IMR-90 (cell line): Measurements from ENCODE around the gene LRP1B. TPM values are rescaled to one million over a fixed set of nuclear protein-coding genes. Genes with fewer than 3 reads are reported as not detected.

Experiments used
- ATAC-seq: fragments of 200-7000 bp; cut with Tn5 transposase; 2 replicates; pipeline ENCODE4 v1.9.1; 2020; ENCODE audit warnings: low read depth, mild to moderate bottlenecking, moderate library complexity
- BruUV-seq: library from RNA; stranded (reverse); fragments of 400-500 nt; replicated peaks from 2 replicates; lab custom pipeline; 2021; lab: Mats Ljungman, UMichigan
- CTCF ChIA-PET: fragments of 300-600 bp; formaldehyde crosslinking; extraction: SDS; loops from one replicate; lab custom pipeline; 2021; ENCODE audit warnings: antibody characterized with exemption; lab: Yijun Ruan, JAX
- POLR2A ChIA-PET: fragments of 300-600 bp; sonication (Branson Sonifier 250); formaldehyde crosslinking; loops from one replicate; lab custom pipeline; 2022; ENCODE audit warnings: antibody characterized with exemption; ENCODE audit not compliant: unreplicated experiment; lab: Charles Lee
- DNase-seq: peaks from one replicate; pipeline ENCODE4 v3.0.0; 2013
- H2AFZ ChIP-seq: replicated peaks from 2 replicates; pipeline ENCODE3; 2013; ENCODE audit warnings: low read length, mild to moderate bottlenecking; ENCODE audit not compliant: poor library complexity
- H2AK5ac ChIP-seq: 2 replicates; pipeline ENCODE4 v1.6.1; 2013; ENCODE audit warnings: low read depth, low read length, inconsistent platforms
- H2AK9ac ChIP-seq: replicated peaks from 2 replicates; pipeline ENCODE3; 2013; ENCODE audit warnings: mild to moderate bottlenecking, low read depth, low read length, moderate library complexity; ENCODE audit not compliant: poor library complexity
- H2BK120ac ChIP-seq: 2 replicates; pipeline ENCODE4 v1.6.1; 2013; ENCODE audit warnings: low read depth, low read length, inconsistent platforms
- H2BK15ac ChIP-seq: 3 replicates; pipeline ENCODE4 v1.6.1; 2013; ENCODE audit warnings: low read depth, low read length, inconsistent platforms
- H2BK20ac ChIP-seq: 2 replicates; pipeline ENCODE4 v1.6.1; 2013; ENCODE audit warnings: low read depth, mild to moderate bottlenecking, inconsistent platforms, low read length, moderate library complexity
- H2BK5ac ChIP-seq: 2 replicates; pipeline ENCODE4 v1.6.1; 2013; ENCODE audit warnings: mild to moderate bottlenecking, low read depth, low read length, inconsistent platforms; ENCODE audit not compliant: poor library complexity, severe bottlenecking
- H3K14ac ChIP-seq: replicated peaks from 2 replicates; pipeline ENCODE4 v1.6.1; 2013; ENCODE audit warnings: low read depth, low read length, inconsistent platforms
- H3K18ac ChIP-seq: 2 replicates; pipeline ENCODE4 v1.6.1; 2013; ENCODE audit warnings: low read depth, low read length, control low read depth
- H3K23ac ChIP-seq: 2 replicates; pipeline ENCODE4 v1.6.1; 2013; ENCODE audit warnings: low read depth, low read length, inconsistent platforms
- H3K27ac ChIP-seq: 2 replicates; pipeline ENCODE4 v1.5.1; 2013; ENCODE audit warnings: mild to moderate bottlenecking, control low read depth, low read length; ENCODE audit not compliant: insufficient read depth
- H3K27me3 ChIP-seq: 2 replicates; pipeline ENCODE4 v1.6.1; 2013; ENCODE audit warnings: low read length; ENCODE audit not compliant: control insufficient read depth, insufficient read depth
- H3K36me3 ChIP-seq: 2 replicates; pipeline ENCODE4 v1.6.1; 2013; ENCODE audit warnings: low read length, mixed read lengths; ENCODE audit not compliant: control insufficient read depth, insufficient read depth
- H3K4ac ChIP-seq: 2 replicates; pipeline ENCODE4 v1.6.1; 2013; ENCODE audit warnings: low read depth, low read length, inconsistent platforms
- H3K4me1 ChIP-seq: 2 replicates; pipeline ENCODE4 v1.6.1; 2013; ENCODE audit warnings: low read length, mixed read lengths; ENCODE audit not compliant: control insufficient read depth, insufficient read depth
- H3K4me2 ChIP-seq: 2 replicates; pipeline ENCODE4 v1.6.1; 2013; ENCODE audit warnings: low read depth, mild to moderate bottlenecking, control low read depth, low read length, moderate library complexity
- H3K4me3 ChIP-seq: 2 replicates; pipeline ENCODE4 v1.5.1; 2013; ENCODE audit warnings: low read depth, mild to moderate bottlenecking, control low read depth, low read length, moderate library complexity; ENCODE audit not compliant: insufficient read depth
- H3K56ac ChIP-seq: 2 replicates; pipeline ENCODE4 v1.6.1; 2013; ENCODE audit warnings: low read length, inconsistent platforms; ENCODE audit not compliant: insufficient read depth; ENCODE audit errors: extremely low read depth
- H3K79me1 ChIP-seq, 2 experiments: 2 replicates each; pipeline ENCODE4 v1.6.1; 2013; ENCODE audit warnings: low read length in 2 of 2, inconsistent platforms in 1 of 2, low read depth in 1 of 2
- H3K9ac ChIP-seq: 2 replicates; pipeline ENCODE4 v1.6.1; 2013; ENCODE audit warnings: low read depth, low read length, control low read depth
- H3K9me1 ChIP-seq: 2 replicates; pipeline ENCODE4 v1.6.1; 2013; ENCODE audit warnings: low read length, inconsistent platforms; ENCODE audit not compliant: insufficient read depth
- H3K9me3 ChIP-seq: 2 replicates; pipeline ENCODE4 v1.6.1; 2013; ENCODE audit warnings: low read length; ENCODE audit not compliant: control insufficient read depth, insufficient read depth
- H4K20me1 ChIP-seq: 2 replicates; pipeline ENCODE4 v1.6.1; 2013; ENCODE audit warnings: low read length, inconsistent platforms; ENCODE audit not compliant: insufficient read depth
- H4K5ac ChIP-seq: 2 replicates; pipeline ENCODE4 v1.6.1; 2013; ENCODE audit warnings: mild to moderate bottlenecking, low read depth, low read length, control low read depth
- H4K8ac ChIP-seq, 2 experiments: 2 replicates each; pipeline ENCODE4 v1.6.1; 2013; ENCODE audit warnings: low read depth in 2 of 2, low read length in 2 of 2, control low read depth in 1 of 2, inconsistent platforms in 1 of 2
- H4K91ac ChIP-seq: 2 replicates; pipeline ENCODE4 v1.6.1; 2013; ENCODE audit warnings: low read depth, low read length, inconsistent platforms; ENCODE audit not compliant: insufficient read depth
- BHLHE40 ChIP-seq: fragments of 150-350 bp; IDR thresholded peaks from 2 replicates; pipeline ENCODE4 v1.6.1; 2016; ENCODE audit warnings: mild to moderate bottlenecking, low read depth, low read length
- CEBPB ChIP-seq: IDR thresholded peaks from 2 replicates; pipeline ENCODE4 v1.6.1; 2012; ENCODE audit warnings: low read depth, low read length, improper control_type of control experiment
- CHD1 ChIP-seq: IDR thresholded peaks from 2 replicates; pipeline ENCODE4 v1.6.1; 2012; ENCODE audit warnings: low read depth, low read length, improper control_type of control experiment
- MAFK ChIP-seq: IDR thresholded peaks from 2 replicates; pipeline ENCODE4 v1.6.1; 2012; ENCODE audit warnings: low read depth, low read length, improper control_type of control experiment
- MXI1 ChIP-seq: IDR thresholded peaks from 2 replicates; pipeline ENCODE4 v1.6.1; 2012; ENCODE audit warnings: low read depth, mild to moderate bottlenecking, low read length, moderate library complexity, borderline replicate concordance
- NFE2L2 ChIP-seq: fragments of 150-350 bp; IDR thresholded peaks from 2 replicates; pipeline ENCODE4 v1.6.1; 2016; ENCODE audit warnings: low read depth, mild to moderate bottlenecking, low read length
- POLR2A ChIP-seq: IDR thresholded peaks from 2 replicates; pipeline ENCODE4 v1.6.1; 2012; ENCODE audit warnings: mild to moderate bottlenecking, low read depth, low read length
- RAD21 ChIP-seq: IDR thresholded peaks from 2 replicates; pipeline ENCODE4 v1.6.1; 2012; ENCODE audit warnings: low read length, improper control_type of control experiment
- RCOR1 ChIP-seq: IDR thresholded peaks from 2 replicates; pipeline ENCODE4 v1.6.1; 2012; ENCODE audit warnings: mild to moderate bottlenecking, low read length, improper control_type of control experiment; ENCODE audit not compliant: insufficient replicate concordance
- RFX5 ChIP-seq: IDR thresholded peaks from 2 replicates; pipeline ENCODE4 v1.8.0; 2012; ENCODE audit warnings: low read depth, mild to moderate bottlenecking, low read length, moderate library complexity
- SMC3 ChIP-seq: fragments of 150-350 bp; IDR thresholded peaks from 2 replicates; pipeline ENCODE4 v1.6.1; 2016; ENCODE audit warnings: low read depth, mild to moderate bottlenecking, antibody characterized with exemption, low read length, moderate library complexity
- WGBS, 2 experiments: methylation state at CpG; one replicate each; pipeline versions ENCODE4 v1.1.5 to v1.1.7; 2013; ENCODE audit warnings: missing lambda C conversion rate in 2 of 2; ENCODE audit not compliant: insufficient read length in 1 of 2; ENCODE audit errors: extremely low coverage in 2 of 2; 5-methylcytosine and 5-hydroxymethylcytosine counted together
- dilution Hi-C: fragments of 300-500 bp; cut with HindIII; formaldehyde crosslinking; loops from one replicate; pipeline ENCODE4 v1.14.3; 2018; ENCODE audit warnings: low sequenced_read_pairs; ENCODE audit not compliant: unreplicated experiment
- in situ Hi-C: fragments of 300-500 bp; cut with MboI; formaldehyde crosslinking; loops from 3 replicates; pipeline ENCODE4 v1.14.3; 2019; ENCODE audit warnings: low sequenced_read_pairs, inconsistent platforms, mixed read lengths
- intact Hi-C: fragments of 100-400 bp; cut with micrococcal nuclease; formaldehyde crosslinking; loops from 2 replicates; pipeline ENCODE4 v1.10.0; 2022
- polyA plus RNA-seq, 3 experiments: library from polyadenylated mRNA; depleted of rRNA; stranded (reverse); fragments of >200 nt; gene quantifications; 2 replicates each; pipeline ENCODE4 v1.2.3, GENCODE V29; 2012; ENCODE audit warnings: low replicate concordance in 1 of 3
- total RNA-seq: library from RNA; depleted of rRNA; stranded (reverse); fragments of >200 nt; gene quantifications from 2 replicates; pipeline ENCODE4 v1.2.3, GENCODE V29; 2012
- TF ChIP-seq, protein P1 (sequence below): fragments of 150-350 bp; IDR thresholded peaks from 2 replicates; pipeline ENCODE4 v1.6.1; 2016; ENCODE audit warnings: low read depth, mild to moderate bottlenecking, low read length, moderate library complexity, borderline replicate concordance
- TF ChIP-seq, protein P2 (sequence below): conservative IDR thresholded peaks from 2 replicates; pipeline ENCODE4 v1.5.1; 2012; ENCODE audit warnings: mild to moderate bottlenecking, low read depth, low read length, improper control_type of control experiment

Gene LRP1B
- total and polyA plus RNA-seq, 2 of the 4 experiments (the other 2 are of a cell fraction), result under 0.01 to 0.02 TPM

DNA sequence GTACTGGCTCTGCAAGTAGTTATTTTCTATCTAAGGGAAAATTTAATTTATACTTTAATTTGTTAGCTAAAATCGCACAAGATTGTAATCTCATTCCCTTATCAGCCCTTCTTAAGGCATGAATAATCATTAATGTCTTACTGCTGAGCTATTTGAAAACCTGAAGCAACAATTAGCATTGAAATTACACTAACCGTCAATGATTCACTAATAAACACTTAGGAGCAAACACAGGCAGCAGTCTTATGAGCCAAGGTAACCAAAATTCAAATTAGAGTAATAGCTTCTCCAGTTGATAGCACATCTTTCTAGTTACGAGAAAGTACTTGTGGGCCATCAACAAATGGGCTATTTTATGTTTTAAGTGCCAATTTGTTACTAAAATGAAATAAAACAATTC is 1289.7 kb downstream of the LRP1B start:
- BruUV-seq, result no TSS peak
- Histone ChIP-seq H2BK5ac (no peak overlapping the region), H2BK15ac (no peak overlapping the region), H3K27me3 (no peaks in the 10 kb centered on the region), H3K18ac (no peak overlapping the region), H3K56ac (no peak overlapping the region), H3K9me3 (no peaks in the 10 kb centered on the region), H2AK5ac (no peak overlapping the region), H3K4me1 (peaks cover 2% of the 10 kb centered on the region; the same call in 1 of the 2 replicates), H2BK120ac (no peak overlapping the region), H4K20me1 (no peaks in the 10 kb centered on the region), H3K23ac (no peak overlapping the region), H4K8ac (no peak overlapping the region), H2BK20ac (no peak overlapping the region), H4K5ac (no peak overlapping the region), H3K9me1 (no peaks in the 10 kb centered on the region), H2AFZ (no peak overlapping the region), H3K79me1 (no peaks in the 10 kb centered on the region), H2AK9ac (no peak overlapping the region), H3K4me2 (no peak overlapping the region), H3K9ac (no peak overlapping the region), H3K27ac (no peak overlapping the region), H3K36me3 (no peaks in the 10 kb centered on the region), H4K91ac (no peak overlapping the region), H3K4ac (no peak overlapping the region), H3K4me3 (no peak overlapping the region), H3K14ac (no peak overlapping the region)
- ATAC-seq (no peak), DNase-seq (no peak)
- TF ChIP-seq CHD1, result no peak
- TF ChIP-seq CEBPB, result no peak
- TF ChIP-seq, protein P1, sequence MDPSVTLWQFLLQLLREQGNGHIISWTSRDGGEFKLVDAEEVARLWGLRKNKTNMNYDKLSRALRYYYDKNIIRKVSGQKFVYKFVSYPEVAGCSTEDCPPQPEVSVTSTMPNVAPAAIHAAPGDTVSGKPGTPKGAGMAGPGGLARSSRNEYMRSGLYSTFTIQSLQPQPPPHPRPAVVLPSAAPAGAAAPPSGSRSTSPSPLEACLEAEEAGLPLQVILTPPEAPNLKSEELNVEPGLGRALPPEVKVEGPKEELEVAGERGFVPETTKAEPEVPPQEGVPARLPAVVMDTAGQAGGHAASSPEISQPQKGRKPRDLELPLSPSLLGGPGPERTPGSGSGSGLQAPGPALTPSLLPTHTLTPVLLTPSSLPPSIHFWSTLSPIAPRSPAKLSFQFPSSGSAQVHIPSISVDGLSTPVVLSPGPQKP, result no peak
- TF ChIP-seq MXI1, result no peak
- TF ChIP-seq BHLHE40, result no peak
- TF ChIP-seq POLR2A, result no peak
- no peak for TF ChIP-seq MAFK
- TF ChIP-seq SMC3, result no peak
- TF ChIP-seq, protein P2, sequence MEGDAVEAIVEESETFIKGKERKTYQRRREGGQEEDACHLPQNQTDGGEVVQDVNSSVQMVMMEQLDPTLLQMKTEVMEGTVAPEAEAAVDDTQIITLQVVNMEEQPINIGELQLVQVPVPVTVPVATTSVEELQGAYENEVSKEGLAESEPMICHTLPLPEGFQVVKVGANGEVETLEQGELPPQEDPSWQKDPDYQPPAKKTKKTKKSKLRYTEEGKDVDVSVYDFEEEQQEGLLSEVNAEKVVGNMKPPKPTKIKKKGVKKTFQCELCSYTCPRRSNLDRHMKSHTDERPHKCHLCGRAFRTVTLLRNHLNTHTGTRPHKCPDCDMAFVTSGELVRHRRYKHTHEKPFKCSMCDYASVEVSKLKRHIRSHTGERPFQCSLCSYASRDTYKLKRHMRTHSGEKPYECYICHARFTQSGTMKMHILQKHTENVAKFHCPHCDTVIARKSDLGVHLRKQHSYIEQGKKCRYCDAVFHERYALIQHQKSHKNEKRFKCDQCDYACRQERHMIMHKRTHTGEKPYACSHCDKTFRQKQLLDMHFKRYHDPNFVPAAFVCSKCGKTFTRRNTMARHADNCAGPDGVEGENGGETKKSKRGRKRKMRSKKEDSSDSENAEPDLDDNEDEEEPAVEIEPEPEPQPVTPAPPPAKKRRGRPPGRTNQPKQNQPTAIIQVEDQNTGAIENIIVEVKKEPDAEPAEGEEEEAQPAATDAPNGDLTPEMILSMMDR, result no peak
- TF ChIP-seq RCOR1, result no peak
- no peak for TF ChIP-seq RAD21
- no peak for TF ChIP-seq NFE2L2
- TF ChIP-seq RFX5, result no peak
- no CpG with 5 or more reads among the region's 3 CpGs for WGBS, 2 experiments
- in situ Hi-C loops, result no loop called here
- intact Hi-C loops, result no loop called here
- dilution Hi-C loops, result no loop called here
- ChIA-PET CTCF (no interaction called here), POLR2A (no interaction called here)
